ENCODE results near the gene THSD7A.

THSD7A gene

GRCh38 chr7:11436773-11437524 lies 395.0 kb downstream of the THSD7A start:
- no peak overlapping the region for H2AFZ ChIP-seq
- no peak overlapping the region for H3K27ac ChIP-seq
- H3K4me2 ChIP-seq (ENCODE audit: low read length): no peak overlapping the region
- H3K4me1 ChIP-seq: no peaks in the 10 kb centered on the region
- no peaks in the 10 kb centered on the region for H3K79me2 ChIP-seq
- TF ChIP-seq CTCF (IDR thresholded peaks at IDR 0.05): no peak
- H3K9me3 ChIP-seq (ENCODE audit: control insufficient read depth, low read length): no peaks in the 10 kb centered on the region
- H3K27me3 ChIP-seq (ENCODE audit: control insufficient read depth, insufficient read depth, low read length): no peaks in the 10 kb centered on the region
- no peaks in the 10 kb centered on the region for H3K36me3 ChIP-seq (ENCODE audit: control insufficient read depth, insufficient read depth, low read length)
- no peak overlapping the region for H3K4me3 ChIP-seq (ENCODE audit: low read depth, low read length)
- no peak overlapping the region for H3K9ac ChIP-seq

- H3K27me3 ChIP-seq (ENCODE audit: control insufficient read depth, insufficient read depth, low read length): no peaks in the 10 kb centered on the region
- H3K9me3 ChIP-seq (ENCODE audit: control insufficient read depth, low read length): no peaks in the 10 kb centered on the region
- TF ChIP-seq CTCF (IDR thresholded peaks at IDR 0.05): no peak
- H3K4me2 ChIP-seq (ENCODE audit: low read length): no peak overlapping the region
- no peaks in the 10 kb centered on the region for H3K79me2 ChIP-seq
- H3K36me3 ChIP-seq (ENCODE audit: control insufficient read depth, insufficient read depth, low read length): no peaks in the 10 kb centered on the region
- no peak overlapping the region for H2AFZ ChIP-seq
- no peak overlapping the region for H3K9ac ChIP-seq
- no peak overlapping the region for H3K4me3 ChIP-seq (ENCODE audit: low read depth, low read length)
- no peak overlapping the region for H3K27ac ChIP-seq
- H3K4me1 ChIP-seq: no peaks in the 10 kb centered on the region
Observed at GRCh38 chr7:11436316-11436715, 395.7 kb downstream of the THSD7A start.

DNA sequence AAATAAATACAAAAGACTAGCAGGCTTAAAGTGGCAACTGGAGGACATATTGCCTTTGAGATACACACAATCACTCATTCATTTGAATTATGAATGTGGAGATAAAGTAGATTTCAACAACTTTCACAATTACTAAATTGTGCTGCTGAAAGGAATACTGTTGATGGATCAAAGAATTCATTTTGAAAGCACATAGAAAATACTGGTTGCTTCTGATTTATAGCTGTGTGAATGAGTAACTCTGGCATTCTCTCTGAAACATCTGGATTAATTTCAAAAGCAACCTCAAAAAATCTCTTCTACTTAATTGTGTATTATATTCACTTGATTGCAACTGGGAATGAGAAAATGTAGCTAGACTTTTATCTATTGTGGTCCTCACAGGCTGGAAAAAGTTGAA lies 397.6 kb downstream of the THSD7A start:
- Histone ChIP-seq H3K79me2 (no peaks in the 10 kb centered on the region), H3K4me2 (ENCODE audit: low read length) (no peak overlapping the region), H3K9ac (no peak overlapping the region), H3K27me3 (ENCODE audit: control insufficient read depth, insufficient read depth, low read length) (no peaks in the 10 kb centered on the region), H3K4me1 (no peaks in the 10 kb centered on the region), H3K9me3 (ENCODE audit: control insufficient read depth, low read length) (no peaks in the 10 kb centered on the region), H3K27ac (no peak overlapping the region), H3K36me3 (ENCODE audit: control insufficient read depth, insufficient read depth, low read length) (no peaks in the 10 kb centered on the region), H2AFZ (no peak overlapping the region), H3K4me3 (ENCODE audit: low read depth, low read length) (no peak overlapping the region)
- no peak for TF ChIP-seq CTCF (IDR thresholded peaks at IDR 0.05)

DNA sequence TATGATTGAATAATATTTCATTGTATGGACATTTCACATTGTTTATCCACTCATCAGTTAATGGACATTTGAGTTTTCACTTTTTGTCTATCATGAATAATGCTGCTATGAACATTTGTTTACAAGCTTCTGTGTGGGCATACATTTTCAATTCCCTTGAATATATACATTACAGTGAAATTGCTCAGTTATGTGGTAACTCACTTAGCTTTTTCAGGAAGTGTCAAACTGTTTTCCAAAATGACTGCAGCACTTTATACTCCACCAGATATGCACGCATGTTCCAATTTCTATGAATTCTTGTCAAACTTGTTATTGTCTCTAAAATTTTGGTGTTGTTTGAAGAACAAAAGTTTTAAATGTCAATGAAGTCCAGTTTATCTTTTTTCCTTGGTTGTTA lies 401.2 kb downstream of the THSD7A start:
- no peak overlapping the region for H2AFZ ChIP-seq
- H3K9ac ChIP-seq: no peak overlapping the region
- H3K4me2 ChIP-seq (ENCODE audit: low read length): no peak overlapping the region
- H3K4me3 ChIP-seq (ENCODE audit: low read depth, low read length): no peak overlapping the region
- H3K27ac ChIP-seq: no peak overlapping the region
- TF ChIP-seq CTCF (IDR thresholded peaks at IDR 0.05): no peak
- H3K79me2 ChIP-seq: no peaks in the 10 kb centered on the region
- H3K4me1 ChIP-seq: no peaks in the 10 kb centered on the region
- no peaks in the 10 kb centered on the region for H3K27me3 ChIP-seq (ENCODE audit: control insufficient read depth, insufficient read depth, low read length)
- no peaks in the 10 kb centered on the region for H3K36me3 ChIP-seq (ENCODE audit: control insufficient read depth, insufficient read depth, low read length)
- no peaks in the 10 kb centered on the region for H3K9me3 ChIP-seq (ENCODE audit: control insufficient read depth, low read length)

- no peak overlapping the region for H3K4me3 ChIP-seq (ENCODE audit: low read depth, low read length)
- no peaks in the 10 kb centered on the region for H3K27me3 ChIP-seq (ENCODE audit: control insufficient read depth, insufficient read depth, low read length)
- no peak overlapping the region for H3K4me2 ChIP-seq (ENCODE audit: low read length)
- no peaks in the 10 kb centered on the region for H3K4me1 ChIP-seq
- no peaks in the 10 kb centered on the region for H3K79me2 ChIP-seq
- no peak overlapping the region for H3K27ac ChIP-seq
- H2AFZ ChIP-seq: no peak overlapping the region
- H3K36me3 ChIP-seq (ENCODE audit: control insufficient read depth, insufficient read depth, low read length): no peaks in the 10 kb centered on the region
- no peak for TF ChIP-seq CTCF (IDR thresholded peaks at IDR 0.05)
- H3K9ac ChIP-seq: no peak overlapping the region
- H3K9me3 ChIP-seq (ENCODE audit: control insufficient read depth, low read length): no peaks in the 10 kb centered on the region
Observed at GRCh38 chr7:11430112-11430511, 401.9 kb downstream of the THSD7A start.

Data from parathyroid adenoma (tissue), 2 donors.